ENCODE data around the gene AGRN.
"Not testable (repeated sequence)": the region's sequence is repeated elsewhere in the genome, so short reads cannot be mapped to it uniquely, and the experiment has no call there.

AGRN gene

GRCh38 chr1:1072849-1073742, 53.2 kb downstream of the AGRN start:
- no peak for ATAC-seq
- Mint-ChIP-seq H3K9me3 (no peaks in the 10 kb centered on the region), H3K4me3 (no peak overlapping the region), H3K4me1 (peaks cover 21% of the 10 kb centered on the region), H3K27me3 (peaks cover 26% of the 10 kb centered on the region), H3K27ac (no peak overlapping the region), H3K36me3 (peaks cover 5% of the 10 kb centered on the region)

- Mint-ChIP-seq H3K36me3 (no peaks in the 10 kb centered on the region), H3K4me3 (no peak within 1 kb of the TSS), H3K27me3 (peaks cover 26% of the 10 kb centered on the region), H3K9me3 (no peaks in the 10 kb centered on the region), H3K27ac (no peak within 1 kb of the TSS), H3K4me1 (peaks cover 15% of the 10 kb centered on the region)
- ATAC-seq = no peak
These were observed 54.0 kb downstream of the AGRN start, which contains the start of gene RNF223 for GRCh38 chr1:1073743-1074587. TSS of gene RNF223 (minus strand) at chr1:1074306. CDS start at chr1:1072566, 1,740 bp downstream.

GRCh38 chr1:1074631-1075147, 54.8 kb downstream of the AGRN start:
- ATAC-seq = no peak
- H3K9me3 Mint-ChIP-seq = no peaks in the 10 kb centered on the region
- no peak overlapping the region for H3K4me3 Mint-ChIP-seq
- H3K4me1 Mint-ChIP-seq = peaks cover 21% of the 10 kb centered on the region
- no peaks in the 10 kb centered on the region for H3K36me3 Mint-ChIP-seq
- no peak overlapping the region for H3K27ac Mint-ChIP-seq
- H3K27me3 Mint-ChIP-seq = peaks cover 26% of the 10 kb centered on the region

- ATAC-seq = no peak
- H3K27ac Mint-ChIP-seq = no peak overlapping the region
- H3K4me1 Mint-ChIP-seq = peaks cover 21% of the 10 kb centered on the region
- H3K4me3 Mint-ChIP-seq = no peak overlapping the region
- no peaks in the 10 kb centered on the region for H3K36me3 Mint-ChIP-seq
- peaks cover 26% of the 10 kb centered on the region for H3K27me3 Mint-ChIP-seq
- no peaks in the 10 kb centered on the region for H3K9me3 Mint-ChIP-seq
These were observed 55.4 kb downstream of the AGRN start for GRCh38 chr1:1075148-1075935.

DNA sequence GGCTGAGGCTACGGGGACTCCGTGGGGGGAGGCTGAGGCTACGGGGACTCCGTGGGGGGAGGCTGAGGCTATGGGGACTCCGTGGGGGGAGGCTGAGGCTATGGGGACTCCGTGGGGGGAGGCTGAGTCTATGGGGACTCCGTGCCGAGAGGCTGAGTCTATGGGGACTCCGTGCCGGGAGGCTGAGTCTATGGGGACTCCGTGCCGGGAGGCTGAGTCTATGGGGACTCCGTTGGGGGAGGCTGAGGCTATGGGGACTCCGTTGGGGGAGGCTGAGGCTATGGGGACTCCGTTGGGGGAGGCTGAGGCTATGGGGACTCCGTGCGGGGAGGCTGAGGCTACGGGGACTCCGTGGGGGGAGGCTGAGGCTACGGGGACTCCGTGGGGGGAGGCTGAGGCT, 57.5 kb downstream of the AGRN start:
- H3K9me3 Mint-ChIP-seq, H3K36me3 Mint-ChIP-seq, H3K27ac Mint-ChIP-seq, H3K4me3 Mint-ChIP-seq, ATAC-seq: not testable (repeated sequence)
- Mint-ChIP-seq H3K27me3 (peaks cover 25% of the 10 kb centered on the region), H3K4me1 (peaks cover 13% of the 10 kb centered on the region)

- ATAC-seq = peak; percentile 74
- H3K4me3 Mint-ChIP-seq = peak overlapping the region; percentile 61
- peaks cover 13% of the 10 kb centered on the region for H3K4me1 Mint-ChIP-seq
- H3K36me3 Mint-ChIP-seq = peaks cover 7% of the 10 kb centered on the region
- H3K27ac Mint-ChIP-seq = peak overlapping the region; percentile 64
- H3K9me3 Mint-ChIP-seq = no peaks in the 10 kb centered on the region
- H3K27me3 Mint-ChIP-seq = peaks cover 11% of the 10 kb centered on the region
These were observed 59.6 kb downstream of the AGRN start for GRCh38 chr1:1079408-1080121.

GRCh38 chr1:1080122-1080757, 60.3 kb downstream of the AGRN start:
- Mint-ChIP-seq H3K4me3 (no peak overlapping the region), H3K36me3 (peaks cover 7% of the 10 kb centered on the region), H3K9me3 (no peaks in the 10 kb centered on the region)

DNA sequence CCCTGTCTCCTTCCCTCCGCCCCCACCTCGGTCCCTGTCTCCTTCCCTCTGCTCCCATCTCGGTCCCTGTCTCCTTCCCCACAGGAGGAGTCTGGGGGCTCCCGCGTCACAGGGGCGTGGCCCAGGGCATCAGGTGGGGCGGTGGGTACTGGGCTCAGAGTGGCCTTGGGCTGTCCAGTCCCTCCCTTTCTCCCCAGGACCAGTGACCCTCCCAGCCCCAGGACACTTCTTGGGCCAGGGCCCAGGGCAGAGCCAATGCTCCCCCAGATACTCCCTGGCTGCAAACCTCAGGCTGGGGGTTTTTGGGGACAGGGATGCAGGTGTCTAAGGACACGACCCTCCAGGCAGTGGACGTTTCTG, 61.0 kb downstream of the AGRN start:
- Mint-ChIP-seq H3K4me1 (peaks cover 13% of the 10 kb centered on the region), H3K9me3 (no peaks in the 10 kb centered on the region), H3K36me3 (peaks cover 7% of the 10 kb centered on the region), H3K4me3 (no peak overlapping the region), H3K27me3 (no peaks in the 10 kb centered on the region), H3K27ac (no peak overlapping the region)
- ATAC-seq = no peak

More at GRCh38 chr1:1080122-1080757, 60.3 kb downstream of the AGRN start:
- peak; percentile 68 for ATAC-seq
- H3K27me3 Mint-ChIP-seq = peaks cover 5% of the 10 kb centered on the region
- H3K4me1 Mint-ChIP-seq = peaks cover 13% of the 10 kb centered on the region
- peak overlapping the region; percentile 64 for H3K27ac Mint-ChIP-seq

- Mint-ChIP-seq H3K4me1 (peaks cover 13% of the 10 kb centered on the region), H3K9me3 (no peaks in the 10 kb centered on the region), H3K4me3 (no peak overlapping the region), H3K36me3 (peaks cover 10% of the 10 kb centered on the region), H3K27ac (no peak overlapping the region), H3K27me3 (no peaks in the 10 kb centered on the region)
- no peak for ATAC-seq
These were observed 61.7 kb downstream of the AGRN start for GRCh38 chr1:1081311-1082238.

DNA sequence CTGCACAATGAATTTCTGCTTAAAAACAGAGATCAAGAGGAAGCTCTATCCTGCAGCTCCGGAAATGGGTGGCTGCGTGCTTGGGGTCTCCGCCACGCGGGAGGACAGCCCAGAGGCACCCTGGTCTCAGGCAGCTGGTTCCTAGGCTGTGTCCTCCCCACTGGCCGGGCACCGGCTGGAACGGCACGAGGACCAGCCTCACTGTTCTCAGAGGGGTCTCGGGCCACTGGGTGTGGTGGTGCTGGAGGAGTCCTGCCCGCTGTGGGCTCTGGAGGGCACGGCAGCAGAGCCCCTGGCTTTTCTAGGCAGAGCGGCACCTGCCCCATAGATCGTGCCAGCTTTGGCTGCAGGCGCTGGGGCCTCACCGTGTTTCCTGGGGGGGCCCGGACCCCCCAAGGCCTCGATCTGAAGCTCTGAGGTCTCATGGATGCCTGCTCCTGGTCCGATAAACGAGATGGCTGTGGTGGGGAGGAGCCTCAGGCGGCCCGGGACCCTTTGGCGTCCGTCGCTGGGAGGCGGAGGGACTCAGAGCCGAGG, 62.4 kb downstream of the AGRN start:
- Mint-ChIP-seq H3K36me3 (peaks cover 15% of the 10 kb centered on the region), H3K9me3 (no peaks in the 10 kb centered on the region), H3K27ac (no peak overlapping the region), H3K4me3 (no peak overlapping the region), H3K27me3 (no peaks in the 10 kb centered on the region), H3K4me1 (peaks cover 13% of the 10 kb centered on the region)
- ATAC-seq = no peak

GRCh38 chr1:1082776-1083415, 63.0 kb downstream of the AGRN start:
- H3K4me3 Mint-ChIP-seq = no peak overlapping the region
- no peak for ATAC-seq
- no peaks in the 10 kb centered on the region for H3K27me3 Mint-ChIP-seq
- H3K27ac Mint-ChIP-seq = no peak overlapping the region
- H3K36me3 Mint-ChIP-seq = peaks cover 15% of the 10 kb centered on the region
- H3K4me1 Mint-ChIP-seq = peaks cover 13% of the 10 kb centered on the region
- no peaks in the 10 kb centered on the region for H3K9me3 Mint-ChIP-seq

DNA sequence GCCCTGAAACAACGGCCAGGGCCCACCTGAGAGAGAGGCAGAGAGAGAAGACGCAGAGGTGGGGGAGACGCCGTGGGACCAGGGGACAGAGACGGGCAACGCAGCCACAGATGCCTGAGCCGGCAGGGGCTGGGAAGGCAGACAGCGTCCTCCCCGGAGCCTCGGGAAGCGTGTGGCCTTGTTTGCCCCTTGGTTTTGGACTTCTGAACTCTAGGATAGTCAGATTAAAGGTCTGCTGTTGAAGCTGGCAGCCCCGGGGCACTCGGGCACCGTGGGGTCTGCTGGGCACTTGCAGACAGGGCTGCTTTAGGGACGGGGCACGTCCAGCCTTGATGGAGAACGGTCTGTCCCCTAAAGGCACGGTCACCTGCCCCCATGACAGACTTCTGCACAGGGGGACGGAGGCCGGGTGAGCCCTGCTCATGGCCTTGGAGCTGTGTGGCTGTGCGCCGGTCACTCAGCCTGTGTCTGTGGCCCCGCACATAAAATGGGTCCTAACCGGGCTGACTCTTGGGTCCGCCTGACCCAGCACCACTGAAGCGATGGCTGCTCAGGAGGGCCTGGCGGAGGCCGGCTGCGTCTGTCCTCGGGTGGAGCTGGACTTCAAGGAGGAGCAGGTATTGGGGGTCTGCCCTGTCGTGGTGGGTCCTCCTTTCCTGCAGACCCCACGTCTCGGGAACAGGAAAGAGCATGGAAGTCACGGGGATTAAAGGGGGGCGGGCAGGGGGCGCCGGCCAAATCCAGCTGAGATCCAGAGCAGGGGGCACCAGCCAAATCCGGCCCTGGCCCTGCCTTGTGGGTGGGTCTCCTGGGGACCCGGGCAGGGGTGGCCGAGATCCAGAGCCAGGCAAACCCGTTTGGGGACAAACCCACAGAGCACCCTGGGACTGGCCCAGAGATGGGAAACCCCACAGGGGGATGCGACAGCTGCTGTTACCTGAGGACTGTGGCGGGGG, 63.8 kb downstream of the AGRN start:
- Mint-ChIP-seq H3K27ac (no peak overlapping the region), H3K9me3 (no peaks in the 10 kb centered on the region), H3K36me3 (peaks cover 20% of the 10 kb centered on the region), H3K4me3 (no peak overlapping the region), H3K4me1 (peaks cover 13% of the 10 kb centered on the region), H3K27me3 (no peaks in the 10 kb centered on the region)
- ATAC-seq = no peak

Data from stimulated activated memory B cell treated with anti-CD40 and anti-IgM and Interleukin-4, amounts not matched to agents 10 μg/mL and 1 μg/mL and 100 μg/mL, for 72 hours (primary cell).